NCI-H526 treated with DMSO at 0.1 percent for 48 hours (cell line): Measurements from ENCODE around the gene ZFP1.
"Not testable (repeated sequence)": the region's sequence is repeated elsewhere in the genome, so short reads cannot be mapped to it uniquely, and the experiment has no call there.

Source experiments
- DNase-seq: peaks from one replicate; lab custom pipeline; 2025; lab: John Stamatoyannopoulos, UW

ZFP1 gene

GRCh38 chr16:75113541-75114121, 34.7 kb upstream of the ZFP1 start:
- DNase-seq: no peak

GRCh38 chr16:75114179-75114945, 34.0 kb upstream of the ZFP1 start:
- no peak for DNase-seq

GRCh38 chr16:75114946-75115825, 33.1 kb upstream of the ZFP1 start:
- no peak for DNase-seq

- no peak for DNase-seq
Measured at GRCh38 chr16:75116081-75116910, 32.0 kb upstream of the ZFP1 start, which contains the start of gene LDHD. TSS of gene LDHD (minus strand) at chr16:75116780. CDS start at chr16:75116720, 60 bp downstream.

GRCh38 chr16:75116911-75117245, 31.4 kb upstream of the ZFP1 start:
- no peak for DNase-seq

GRCh38 chr16:75118943-75119539, 29.3 kb upstream of the ZFP1 start:
- DNase-seq: no peak

GRCh38 chr16:75120253-75120652, 28.1 kb upstream of the ZFP1 start:
- no peak for DNase-seq

GRCh38 chr16:75121949-75122568, 26.3 kb upstream of the ZFP1 start:
- no peak for DNase-seq

GRCh38 chr16:75122609-75123008, 25.7 kb upstream of the ZFP1 start:
- DNase-seq: no peak

GRCh38 chr16:75127713-75128415, 20.5 kb upstream of the ZFP1 start:
- DNase-seq: no peak

- DNase-seq: not testable (repeated sequence)
Measured at GRCh38 chr16:75129421-75130149, 18.7 kb upstream of the ZFP1 start.

GRCh38 chr16:75130150-75130771, 18.1 kb upstream of the ZFP1 start:
- DNase-seq: no peak

GRCh38 chr16:75131081-75131480, 17.2 kb upstream of the ZFP1 start:
- DNase-seq: no peak

GRCh38 chr16:75138233-75138632, 10.1 kb upstream of the ZFP1 start:
- DNase-seq: no peak

- DNase-seq: no peak
Measured at GRCh38 chr16:75138636-75139035, 9.7 kb upstream of the ZFP1 start.

- DNase-seq: no peak
Measured at GRCh38 chr16:75139498-75139897, 8.8 kb upstream of the ZFP1 start.

- no peak for DNase-seq
Measured at GRCh38 chr16:75143941-75144340, 4.4 kb upstream of the ZFP1 start.

- DNase-seq: no peak
Measured at GRCh38 chr16:75147968-75148310, 385 bp upstream of the ZFP1 start.

GRCh38 chr16:75151798-75152197, 3.5 kb downstream of the ZFP1 start:
- DNase-seq: no peak
